Testis (tissue), 3 donors: Measurements from ENCODE around the gene CFLAR. TPM values are rescaled to one million over a fixed set of nuclear protein-coding genes. Genes with fewer than 3 reads are reported as not detected.

Source experiments
- DNase-seq: peaks from one replicate; pipeline ENCODE4 v3.0.0-alpha.2; 2019
- H3K27ac ChIP-seq, 2 donors: fragments of 200-600 bp; sonication (generic); one replicate each; pipeline ENCODE4 v1.5.1; 2019
- H3K27me3 ChIP-seq: fragments of 200-600 bp; sonication (generic); one replicate; pipeline ENCODE4 v1.5.1; 2019
- H3K36me3 ChIP-seq: fragments of 200-600 bp; sonication (generic); one replicate; pipeline ENCODE4 v1.5.1; 2017; ENCODE audit warnings: low read depth; ENCODE audit errors: missing control alignments
- H3K4me1 ChIP-seq: fragments of 200-600 bp; sonication (generic); one replicate; pipeline ENCODE4 v1.5.1; 2019
- H3K4me3 ChIP-seq, 2 donors: fragments of 200-600 bp; sonication (generic); one replicate each; pipeline ENCODE4 v1.5.1; 2017 to 2019
- H3K9me3 ChIP-seq: fragments of 200-600 bp; sonication (generic); one replicate; pipeline ENCODE4 v1.5.1; 2017
- POLR2A ChIP-seq: fragments of 450-650 bp; IDR thresholded peaks from one replicate; pipeline ENCODE4 v1.6.1; 2017; ENCODE audit warnings: antibody characterized with exemption, mild to moderate bottlenecking, moderate library complexity
- WGBS, 2 donors: methylation state at CpG; one replicate each; pipeline ENCODE4 v1.1.5; 2018; 5-methylcytosine and 5-hydroxymethylcytosine counted together
- intact Hi-C: fragments of 100-400 bp; cut with DNase I; formaldehyde crosslinking; loops from one replicate; pipeline ENCODE4 v1.15.1; 2023; ENCODE audit warnings: low total_unique reads
- polyA plus RNA-seq: library from polyadenylated mRNA; stranded (reverse); fragments of 350-450 nt; fragmentation: Illumina TruSeq; extraction: RNeasy Lipid Tissue Mini Kit (QIAGEN cat#74804); gene quantifications from one replicate; pipeline ENCODE4 v1.2.3, GENCODE V29; 2014; ENCODE audit warnings: low read depth, low replicate concordance; ENCODE audit not compliant: insufficient read depth
- total RNA-seq, 2 donors: library from RNA; depleted of rRNA; stranded (reverse); fragments of >200 nt; gene quantifications; one replicate each; pipeline ENCODE4 v1.2.3, GENCODE V29; 2016
- TF ChIP-seq, protein P1 (sequence below), 3 experiments: fragments of 450-650 bp in 2 of 3; fragments of 200-600 bp in 1 of 3; sonication (generic) in 1 of 3; IDR thresholded peaks; one replicate each; pipeline ENCODE4 v1.5.1; 2016 to 2019; ENCODE audit warnings: antibody characterized with exemption in 3 of 3, mild to moderate bottlenecking in 2 of 3, moderate library complexity in 1 of 3

CFLAR gene
- total and polyA plus RNA-seq, 3 donors from 2014 or later, result 51.1 to 137 (median 117) TPM

DNA sequence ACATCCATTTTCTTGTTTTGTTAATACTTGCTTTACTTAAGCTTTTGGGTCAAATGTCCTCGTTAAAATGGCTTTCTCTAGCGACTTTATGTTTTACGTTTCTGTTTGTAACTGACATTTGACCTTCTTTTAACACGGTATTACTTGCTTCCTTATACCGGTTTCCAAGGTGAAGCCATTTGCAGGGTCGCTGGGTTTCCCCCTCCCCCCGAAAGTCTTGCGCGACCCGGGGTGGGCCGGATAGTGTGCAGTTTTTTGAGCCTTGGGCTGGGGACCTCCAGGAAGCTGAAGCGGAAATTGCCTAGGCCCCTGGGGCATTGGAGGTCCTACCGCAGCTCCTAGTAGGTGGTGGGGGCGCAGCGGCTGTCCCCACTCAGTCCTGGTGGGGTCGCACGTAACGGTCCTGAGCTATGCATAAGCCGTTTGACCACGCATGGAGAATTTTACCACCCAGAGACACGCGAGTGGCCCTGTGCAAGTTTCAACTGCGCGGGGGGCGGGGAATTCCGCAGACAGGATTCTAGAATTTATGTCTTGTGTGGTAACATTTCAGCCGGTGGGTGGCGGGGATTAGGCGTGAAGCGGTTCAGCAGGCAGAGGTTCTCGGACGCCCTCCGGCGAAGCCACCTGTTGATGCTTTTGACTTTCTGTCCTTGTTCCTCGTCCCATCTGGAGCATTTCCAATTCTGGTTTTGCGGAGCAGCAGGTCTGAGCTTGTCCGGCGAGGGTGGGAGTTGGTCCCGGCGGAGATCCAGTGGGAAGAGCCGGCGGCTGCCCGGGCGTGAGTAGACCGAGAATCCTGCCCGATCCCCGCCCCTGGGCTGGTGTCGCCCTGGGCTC lies 2.4 kb downstream of the CFLAR start:
- Histone ChIP-seq H3K9me3 (no peaks in the 10 kb centered on the region), H3K27ac (peak overlapping the region; percentile 97 to 100), H3K36me3 (no peaks in the 10 kb centered on the region), H3K4me3 (peak overlapping the region; percentile 91 to 99), H3K4me1 (peaks cover 41% of the 10 kb centered on the region), H3K27me3 (no peaks in the 10 kb centered on the region)
- TF ChIP-seq POLR2A, result no peak
- TF ChIP-seq, protein P1, sequence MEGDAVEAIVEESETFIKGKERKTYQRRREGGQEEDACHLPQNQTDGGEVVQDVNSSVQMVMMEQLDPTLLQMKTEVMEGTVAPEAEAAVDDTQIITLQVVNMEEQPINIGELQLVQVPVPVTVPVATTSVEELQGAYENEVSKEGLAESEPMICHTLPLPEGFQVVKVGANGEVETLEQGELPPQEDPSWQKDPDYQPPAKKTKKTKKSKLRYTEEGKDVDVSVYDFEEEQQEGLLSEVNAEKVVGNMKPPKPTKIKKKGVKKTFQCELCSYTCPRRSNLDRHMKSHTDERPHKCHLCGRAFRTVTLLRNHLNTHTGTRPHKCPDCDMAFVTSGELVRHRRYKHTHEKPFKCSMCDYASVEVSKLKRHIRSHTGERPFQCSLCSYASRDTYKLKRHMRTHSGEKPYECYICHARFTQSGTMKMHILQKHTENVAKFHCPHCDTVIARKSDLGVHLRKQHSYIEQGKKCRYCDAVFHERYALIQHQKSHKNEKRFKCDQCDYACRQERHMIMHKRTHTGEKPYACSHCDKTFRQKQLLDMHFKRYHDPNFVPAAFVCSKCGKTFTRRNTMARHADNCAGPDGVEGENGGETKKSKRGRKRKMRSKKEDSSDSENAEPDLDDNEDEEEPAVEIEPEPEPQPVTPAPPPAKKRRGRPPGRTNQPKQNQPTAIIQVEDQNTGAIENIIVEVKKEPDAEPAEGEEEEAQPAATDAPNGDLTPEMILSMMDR (IDR thresholded peaks at IDR 0.05), result peak; percentile 23 to 52 (median 40)
- peak; percentile 95 for DNase-seq
- 0 to 1% methylated on average over 25 to 47 of the region's 48 CpGs for WGBS, 2 donors
- intact Hi-C loops, result loop anchor here (5.0 kb wide), 1 partner anchor 39 kb away; no protein-coding TSS in a partner anchor

- H3K36me3 ChIP-seq, result no peaks in the 10 kb centered on the region
- no peaks in the 10 kb centered on the region for H3K9me3 ChIP-seq
- DNase-seq, result no peak
- peak overlapping the region; percentile 97 to 100 for H3K27ac ChIP-seq
- intact Hi-C loops, result loop anchor here (5.0 kb wide), 1 partner anchor 38 kb away; no protein-coding TSS in a partner anchor
- H3K27me3 ChIP-seq, result no peaks in the 10 kb centered on the region
- TF ChIP-seq, protein P1 (IDR thresholded peaks at IDR 0.05), result no peak
- TF ChIP-seq POLR2A, result no peak
- WGBS, 2 donors, result 11 to 13% methylated on average over 9 to 12 of the region's 12 CpGs
- peaks cover 50% of the 10 kb centered on the region for H3K4me1 ChIP-seq
- H3K4me3 ChIP-seq, result peak overlapping the region; percentile 91 to 99
These were observed 3.2 kb downstream of the CFLAR start for GRCh38 chr2:201118961-201119854.

GRCh38 chr2:201122276-201122675 lies 6.3 kb downstream of the CFLAR start:
- H3K4me3 ChIP-seq, result no peak overlapping the region

GRCh38 chr2:201126308-201127151 lies 10.6 kb downstream of the CFLAR start:
- TF ChIP-seq, protein P1 (IDR thresholded peaks at IDR 0.05), result no peak
- no peak for TF ChIP-seq POLR2A
- no peaks in the 10 kb centered on the region for H3K27me3 ChIP-seq
- intact Hi-C loops, result no loop called here
- H3K4me1 ChIP-seq, result peaks cover 92% of the 10 kb centered on the region
- no peak overlapping the region for H3K4me3 ChIP-seq
- no peak for DNase-seq
- no peaks in the 10 kb centered on the region for H3K9me3 ChIP-seq
- H3K27ac ChIP-seq, result peak overlapping the region; percentile 61 to 100
- 14 to 24% methylated on average over 9 of the region's 9 CpGs for WGBS, 2 donors
- H3K36me3 ChIP-seq, result no peaks in the 10 kb centered on the region

More at GRCh38 chr2:201122276-201122675, 6.3 kb downstream of the CFLAR start:
- H3K27ac ChIP-seq, result peak overlapping the region; percentile 61 to 100
- 93% methylated on average over 1 of the region's 1 CpG; no CpG with 5 or more reads in 1 of the 2 donors for WGBS, 2 donors
- no peak for TF ChIP-seq POLR2A
- TF ChIP-seq, protein P1 (IDR thresholded peaks at IDR 0.05), result no peak
- H3K36me3 ChIP-seq, result no peaks in the 10 kb centered on the region
- H3K9me3 ChIP-seq, result no peaks in the 10 kb centered on the region
- intact Hi-C loops, result no loop called here
- no peaks in the 10 kb centered on the region for H3K27me3 ChIP-seq
- no peak for DNase-seq
- H3K4me1 ChIP-seq, result peaks cover 68% of the 10 kb centered on the region
